Endothelial cell of umbilical vein (primary cell): ENCODE results near the gene SRGAP1. TPM values are rescaled to one million over a fixed set of nuclear protein-coding genes. Genes with fewer than 3 reads are reported as not detected.
"Not testable (repeated sequence)": the region's sequence is repeated elsewhere in the genome, so short reads cannot be mapped to it uniquely, and the experiment has no call there.

Source experiments
- BruUV-seq: library from RNA; stranded (reverse); fragments of 400-500 nt; replicated peaks from 2 replicates; lab custom pipeline; 2021; lab: Mats Ljungman, UMichigan
- CTCF ChIA-PET: fragments of 300-600, 350-600 bp; sonication (Branson Sonifier 250); formaldehyde crosslinking; loops from one replicate; lab custom pipeline; 2021; ENCODE audit warnings: antibody characterized with exemption, inconsistent platforms; lab: Charles Lee
- POLR2A ChIA-PET: fragments of 300-600, 350-600 bp; sonication (Branson Sonifier 250); formaldehyde crosslinking; loops from one replicate; lab custom pipeline; 2021; ENCODE audit warnings: antibody characterized with exemption, inconsistent platforms; lab: Charles Lee
- DNase-seq: peaks from one replicate; pipeline ENCODE4 v3.0.0-alpha.2; 2011; ENCODE audit warnings: low read depth, low spot score
- FAIRE-seq: peaks from 2 replicates; lab custom pipeline; 2011; peaks lifted over from hg19 to GRCh38; lab: Jason Lieb, UNC
- H2AFZ ChIP-seq: 2 replicates; pipeline ENCODE4 v1.6.0; 2012; ENCODE audit warnings: low read depth, low read length, control low read depth, inconsistent platforms
- H3K27ac ChIP-seq: 2 replicates; pipeline ENCODE4 v1.5.1; 2011; ENCODE audit warnings: low read depth, mild to moderate bottlenecking, control low read depth, low read length, moderate library complexity; ENCODE audit not compliant: insufficient read depth
- H3K27me3 ChIP-seq, 2 experiments: 2 replicates each; pipeline versions ENCODE4 v1.6.0 to v1.6.1; 2011; ENCODE audit warnings: low read length in 2 of 2, mixed read lengths in 1 of 2; ENCODE audit not compliant: control insufficient read depth in 2 of 2, insufficient read depth in 2 of 2
- H3K36me3 ChIP-seq, 2 experiments: 2 replicates in 1 of 2; 3 replicates in 1 of 2; pipeline ENCODE4 v1.5.1; 2011; ENCODE audit warnings: low read length in 2 of 2, mild to moderate bottlenecking in 1 of 2, moderate library complexity in 1 of 2; ENCODE audit not compliant: control insufficient read depth in 2 of 2, insufficient read depth in 2 of 2; ENCODE audit errors: extremely low read depth in 1 of 2
- H3K4me1 ChIP-seq: 3 replicates; pipeline ENCODE4 v1.5.1; 2011; ENCODE audit warnings: mild to moderate bottlenecking, low read length; ENCODE audit not compliant: control insufficient read depth, insufficient read depth; ENCODE audit errors: extremely low read depth
- H3K4me2 ChIP-seq: 2 replicates; pipeline ENCODE4 v1.6.1; 2011; ENCODE audit warnings: low read length, control low read depth, mixed read lengths; ENCODE audit not compliant: insufficient read depth
- H3K4me3 ChIP-seq, 3 experiments: fragments of 200-600 bp in 1 of 3; sonication (generic), shearing (Covaris generic) in 1 of 3; replicated peaks in 1 of 3; 2 replicates each; pipeline ENCODE4 v1.5.1; 2011 to 2016; ENCODE audit warnings: control low read depth in 3 of 3, low read length in 3 of 3, mild to moderate bottlenecking in 2 of 3, inconsistent platforms in 1 of 3, low read depth in 1 of 3, moderate library complexity in 1 of 3; ENCODE audit not compliant: insufficient read depth in 1 of 3
- H3K79me2 ChIP-seq: 2 replicates; pipeline ENCODE4 v1.6.0; 2012; ENCODE audit warnings: low read length, inconsistent platforms; ENCODE audit not compliant: control insufficient read depth, insufficient read depth
- H3K9ac ChIP-seq: replicated peaks from 2 replicates; pipeline ENCODE3; 2011; ENCODE audit warnings: low read length, control low read depth; ENCODE audit not compliant: insufficient read depth; ENCODE audit errors: extremely low read depth
- H3K9me1 ChIP-seq: replicated peaks from 3 replicates; pipeline ENCODE4 v1.6.0; 2011; ENCODE audit warnings: mild to moderate bottlenecking, low read length; ENCODE audit not compliant: control insufficient read depth, insufficient read depth; ENCODE audit errors: extremely low read depth
- H3K9me3 ChIP-seq: replicated peaks from 2 replicates; pipeline ENCODE4 v1.5.1; 2012; ENCODE audit warnings: low read length, inconsistent platforms; ENCODE audit not compliant: control insufficient read depth, insufficient read depth
- H4K20me1 ChIP-seq: replicated peaks from 2 replicates; pipeline ENCODE3; 2011; ENCODE audit warnings: mild to moderate bottlenecking, low read length; ENCODE audit not compliant: control insufficient read depth, insufficient read depth; ENCODE audit errors: extremely low read depth
- EZH2 ChIP-seq: IDR thresholded peaks from 2 replicates; pipeline ENCODE4 v1.6.1; 2012; ENCODE audit warnings: borderline replicate concordance, low read depth, mild to moderate bottlenecking, moderate library complexity, low read length, inconsistent platforms; ENCODE audit not compliant: severe bottlenecking
- FOS ChIP-seq: IDR thresholded peaks from 2 replicates; pipeline ENCODE4 v1.6.1; 2011; ENCODE audit warnings: mild to moderate bottlenecking, low read length, moderate library complexity, borderline replicate concordance; ENCODE audit not compliant: insufficient read depth
- GATA2 ChIP-seq: IDR thresholded peaks from 2 replicates; pipeline ENCODE4 v1.7.0; 2011; ENCODE audit warnings: low read depth, mild to moderate bottlenecking, moderate library complexity, mixed read lengths, low read length; ENCODE audit not compliant: insufficient read length, insufficient read depth
- JUN ChIP-seq: IDR thresholded peaks from 2 replicates; pipeline ENCODE4 v1.6.1; 2011; ENCODE audit warnings: borderline replicate concordance, low read depth; ENCODE audit not compliant: insufficient read length, insufficient read depth
- MYC ChIP-seq: IDR thresholded peaks from one replicate; pipeline ENCODE4 v1.6.1; 2011; ENCODE audit warnings: mild to moderate bottlenecking, low read depth, low read length
- POLR2A ChIP-seq: IDR thresholded peaks from 2 replicates; pipeline ENCODE4 v1.6.1; 2012; ENCODE audit warnings: low read depth, mild to moderate bottlenecking, control low read depth, low read length
- POLR2AphosphoS5 ChIP-seq: IDR thresholded peaks from 2 replicates; pipeline ENCODE4 v1.6.1; 2012; ENCODE audit warnings: low read depth, mild to moderate bottlenecking, control low read depth, low read length, moderate library complexity; ENCODE audit not compliant: insufficient read depth
- dilution Hi-C: fragments of 300-500 bp; cut with MboI; formaldehyde crosslinking; loops from one replicate; pipeline ENCODE4 v1.15.0; 2019; ENCODE audit warnings: low sequenced_read_pairs; ENCODE audit not compliant: extremely low pct_ligation_motif_present
- intact Hi-C: fragments of 100-400 bp; cut with micrococcal nuclease; formaldehyde crosslinking; loops from one replicate; pipeline ENCODE4 v1.10.0; 2022
- polyA plus RNA-seq, 4 experiments: library from polyadenylated mRNA; depleted of rRNA in 3 of 4; stranded (reverse) in 3 of 4; unstranded in 1 of 4; fragments of >200 nt; gene quantifications; 2 replicates each; pipeline versions ENCODE4 v1.2.1 to v1.2.3, GENCODE V29; 2011 to 2012; ENCODE audit warnings: missing spikeins in 1 of 4
- total RNA-seq: library from RNA; stranded (reverse); gene quantifications from 2 replicates; pipeline ENCODE4 v1.2.3, GENCODE V29; 2021
- TF ChIP-seq, protein P1 (sequence below): IDR thresholded peaks from 2 replicates; pipeline ENCODE4 v1.6.1; 2011; ENCODE audit not compliant: insufficient read depth, insufficient read length
- TF ChIP-seq, protein P2 (sequence below), 2 donors: IDR thresholded peaks; 1 replicate in 1 of 2; 2 replicates in 1 of 2; pipeline ENCODE4 v1.5.1; 2011; ENCODE audit warnings: low read length in 2 of 2, mild to moderate bottlenecking in 2 of 2, moderate library complexity in 2 of 2, control low read depth in 1 of 2, inconsistent platforms in 1 of 2, low read depth in 1 of 2; ENCODE audit not compliant: insufficient read depth in 1 of 2; ENCODE audit errors: extremely low read depth in 1 of 2

SRGAP1 gene
- total and polyA plus RNA-seq, 2 donors (not counting 3 experiments of a cell fraction or from before 2014, with no cell fraction given): 4.9 to 16.3 TPM

GRCh38 chr12:64167041-64167440 is 322.5 kb downstream of the SRGAP1 start:
- H3K9ac ChIP-seq, DNase-seq, H3K9me1 ChIP-seq, FAIRE-seq, POLR2A ChIA-PET, dilution Hi-C loops, H3K36me3 ChIP-seq, intact Hi-C loops, H3K27me3 ChIP-seq, CTCF ChIA-PET, H3K9me3 ChIP-seq, H2AFZ ChIP-seq, H4K20me1 ChIP-seq, BruUV-seq, H3K4me2 ChIP-seq, H3K79me2 ChIP-seq, H3K27ac ChIP-seq, H3K4me3 ChIP-seq: not testable (repeated sequence)
- H3K4me1 ChIP-seq: peaks cover 15% of the 10 kb centered on the region

- no TSS peak for BruUV-seq
- no peak for TF ChIP-seq POLR2AphosphoS5
- TF ChIP-seq JUN: no peak
- TF ChIP-seq POLR2A: no peak
- TF ChIP-seq, protein P1, sequence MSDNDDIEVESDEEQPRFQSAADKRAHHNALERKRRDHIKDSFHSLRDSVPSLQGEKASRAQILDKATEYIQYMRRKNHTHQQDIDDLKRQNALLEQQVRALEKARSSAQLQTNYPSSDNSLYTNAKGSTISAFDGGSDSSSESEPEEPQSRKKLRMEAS: no peak
- TF ChIP-seq, protein P2, sequence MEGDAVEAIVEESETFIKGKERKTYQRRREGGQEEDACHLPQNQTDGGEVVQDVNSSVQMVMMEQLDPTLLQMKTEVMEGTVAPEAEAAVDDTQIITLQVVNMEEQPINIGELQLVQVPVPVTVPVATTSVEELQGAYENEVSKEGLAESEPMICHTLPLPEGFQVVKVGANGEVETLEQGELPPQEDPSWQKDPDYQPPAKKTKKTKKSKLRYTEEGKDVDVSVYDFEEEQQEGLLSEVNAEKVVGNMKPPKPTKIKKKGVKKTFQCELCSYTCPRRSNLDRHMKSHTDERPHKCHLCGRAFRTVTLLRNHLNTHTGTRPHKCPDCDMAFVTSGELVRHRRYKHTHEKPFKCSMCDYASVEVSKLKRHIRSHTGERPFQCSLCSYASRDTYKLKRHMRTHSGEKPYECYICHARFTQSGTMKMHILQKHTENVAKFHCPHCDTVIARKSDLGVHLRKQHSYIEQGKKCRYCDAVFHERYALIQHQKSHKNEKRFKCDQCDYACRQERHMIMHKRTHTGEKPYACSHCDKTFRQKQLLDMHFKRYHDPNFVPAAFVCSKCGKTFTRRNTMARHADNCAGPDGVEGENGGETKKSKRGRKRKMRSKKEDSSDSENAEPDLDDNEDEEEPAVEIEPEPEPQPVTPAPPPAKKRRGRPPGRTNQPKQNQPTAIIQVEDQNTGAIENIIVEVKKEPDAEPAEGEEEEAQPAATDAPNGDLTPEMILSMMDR (IDR thresholded peaks at IDR 0.05; ENCODE audit: extremely low read depth in 1 of 2, insufficient read depth in 1 of 2, low read depth in 1 of 2, low read length in 2 of 2): no peak
- TF ChIP-seq EZH2: no peak
- no peak for TF ChIP-seq FOS
- no peak for TF ChIP-seq MYC
- no peak for TF ChIP-seq GATA2
- Histone ChIP-seq H3K27ac (no peak overlapping the region), H3K27me3 (no peaks in the 10 kb centered on the region), H2AFZ (peak overlapping the region; percentile 22), H3K79me2 (no peaks in the 10 kb centered on the region), H3K9me1 (no peaks in the 10 kb centered on the region), H3K9ac (no peak overlapping the region), H3K4me1 (peaks cover 15% of the 10 kb centered on the region), H3K9me3 (no peaks in the 10 kb centered on the region), H3K4me2 (no peak overlapping the region), H3K4me3 (no peak overlapping the region), H3K36me3 (no peaks in the 10 kb centered on the region), H4K20me1 (no peaks in the 10 kb centered on the region)
- intact Hi-C loops: no loop called here
- peak; percentile 44 for DNase-seq
- FAIRE-seq: no peak
- POLR2A ChIA-PET: no interaction called here
- CTCF ChIA-PET: interaction anchor here (1.3 to 3.1 kb wide), 2 partner anchors 12 to 331 kb away, joined by 3 to 13 read pairs; no protein-coding TSS in a partner anchor
- dilution Hi-C loops: no loop called here
Measured at GRCh38 chr12:64170024-64170423, 325.5 kb downstream of the SRGAP1 start.
